ENCODE measurements around the gene PAX4.

Gene PAX4

GRCh38 chr7:127618042-127618441 lies at the start of gene PAX4:
Gene PAX4, minus strand, starts transcription at chr7:127618142. Its CDS starts 2,214 bp downstream, at chr7:127615928.
- DNase-seq (ENCODE audit: low spot score), result no peak

GRCh38 chr7:127667017-127667670 lies 49.2 kb upstream of the PAX4 start:
- no peak for DNase-seq (ENCODE audit: low spot score)

GRCh38 chr7:127666602-127667001 lies 48.7 kb upstream of the PAX4 start:
- DNase-seq (ENCODE audit: low spot score), result no peak

- DNase-seq (ENCODE audit: low spot score), result no peak
Observed at GRCh38 chr7:127665922-127666321, 48.0 kb upstream of the PAX4 start.

- DNase-seq (ENCODE audit: low spot score), result no peak
Observed at GRCh38 chr7:127658970-127659630, 41.2 kb upstream of the PAX4 start.

- DNase-seq (ENCODE audit: low spot score), result no peak
Observed at GRCh38 chr7:127657500-127657899, 39.6 kb upstream of the PAX4 start.

GRCh38 chr7:127655720-127656119 lies 37.8 kb upstream of the PAX4 start:
- DNase-seq (ENCODE audit: low spot score), result no peak

- DNase-seq (ENCODE audit: low spot score), result no peak
Observed at GRCh38 chr7:127654404-127655394, 36.8 kb upstream of the PAX4 start.

GRCh38 chr7:127653396-127653795 lies 35.5 kb upstream of the PAX4 start:
- no peak for DNase-seq (ENCODE audit: low spot score)

- DNase-seq (ENCODE audit: low spot score), result no peak
Observed at GRCh38 chr7:127652333-127653248, 34.6 kb upstream of the PAX4 start.

GRCh38 chr7:127651556-127652332 lies 33.8 kb upstream of the PAX4 start, which contains the start of gene SND1:
Gene SND1, plus strand, starts transcription at chr7:127652194. Its CDS starts 180 bp downstream, at chr7:127652374.
- DNase-seq (ENCODE audit: low spot score), result peak; percentile 99

GRCh38 chr7:127650847-127651555 lies 33.1 kb upstream of the PAX4 start:
- no peak for DNase-seq (ENCODE audit: low spot score)

- DNase-seq (ENCODE audit: low spot score), result no peak
Observed at GRCh38 chr7:127648986-127649385, 31.0 kb upstream of the PAX4 start.

GRCh38 chr7:127647636-127648035 lies 29.7 kb upstream of the PAX4 start:
- DNase-seq (ENCODE audit: low spot score), result no peak

GRCh38 chr7:127644484-127644883 lies 26.5 kb upstream of the PAX4 start:
- no peak for DNase-seq (ENCODE audit: low spot score)

- no peak for DNase-seq (ENCODE audit: low spot score)
Observed at GRCh38 chr7:127638197-127638596, 20.3 kb upstream of the PAX4 start.

- DNase-seq (ENCODE audit: low spot score), result no peak
Observed at GRCh38 chr7:127635659-127636285, 17.8 kb upstream of the PAX4 start.

GRCh38 chr7:127632276-127632910 lies 14.5 kb upstream of the PAX4 start:
- no peak for DNase-seq (ENCODE audit: low spot score)

- peak; percentile 9 for DNase-seq (ENCODE audit: low spot score)
Observed at GRCh38 chr7:127629268-127629854, 11.4 kb upstream of the PAX4 start.
